Measurements from ENCODE around the gene MMP20.

DNA sequence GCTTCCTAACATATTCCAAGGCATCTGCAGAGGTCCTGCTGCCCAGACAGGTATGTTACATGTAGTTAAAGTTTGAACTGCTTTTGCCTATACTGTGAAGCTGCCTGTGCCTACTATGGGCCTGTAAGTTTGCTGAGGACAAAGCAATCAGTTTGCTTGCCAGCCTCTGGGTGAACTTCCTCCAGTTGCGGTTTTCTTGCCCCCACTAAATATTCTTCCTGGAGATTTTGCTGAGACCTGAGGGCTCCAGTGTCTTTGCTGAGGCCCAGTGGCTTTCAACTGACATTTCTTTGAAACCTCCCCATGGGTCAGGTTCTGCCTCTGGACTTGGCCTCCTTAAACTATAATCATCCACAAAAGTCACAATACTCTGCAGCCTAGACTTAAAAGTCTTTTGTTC lies 29.6 kb upstream of the MMP20 start:
- no peak for TF ChIP-seq GATA2 (IDR thresholded peaks at IDR 0.05; ENCODE audit: low read depth, low read length)
- TF ChIP-seq GATA3 (IDR thresholded peaks at IDR 0.05; ENCODE audit: low read depth, low read length) = no peak

Measured in SH-SY5Y (cell line).